IMR-90 (cell line): ENCODE data around the gene NCLN. TPM values are rescaled to one million over a fixed set of nuclear protein-coding genes. Genes with fewer than 3 reads are reported as not detected.
A peak's percentile ranks its signal among the peaks of the same experiment; 100 is the strongest.

Experiments
- ATAC-seq: fragments of 200-7000 bp; cut with Tn5 transposase; 2 replicates; pipeline ENCODE4 v1.9.1; 2020; ENCODE audit warnings: low read depth, mild to moderate bottlenecking, moderate library complexity
- BruUV-seq: library from RNA; stranded (reverse); fragments of 400-500 nt; replicated peaks from 2 replicates; lab custom pipeline; 2021; lab: Mats Ljungman, UMichigan
- CTCF ChIA-PET: fragments of 300-600 bp; formaldehyde crosslinking; extraction: SDS; loops from one replicate; lab custom pipeline; 2021; ENCODE audit warnings: antibody characterized with exemption; lab: Yijun Ruan, JAX
- POLR2A ChIA-PET: fragments of 300-600 bp; sonication (Branson Sonifier 250); formaldehyde crosslinking; loops from one replicate; lab custom pipeline; 2022; ENCODE audit warnings: antibody characterized with exemption; ENCODE audit not compliant: unreplicated experiment; lab: Charles Lee
- DNase-seq: peaks from one replicate; pipeline ENCODE4 v3.0.0; 2013
- H2AFZ ChIP-seq: replicated peaks from 2 replicates; pipeline ENCODE3; 2013; ENCODE audit warnings: low read length, mild to moderate bottlenecking; ENCODE audit not compliant: poor library complexity
- H2AK5ac ChIP-seq: 2 replicates; pipeline ENCODE4 v1.6.1; 2013; ENCODE audit warnings: low read depth, low read length, inconsistent platforms
- H2AK9ac ChIP-seq: replicated peaks from 2 replicates; pipeline ENCODE3; 2013; ENCODE audit warnings: mild to moderate bottlenecking, low read depth, low read length, moderate library complexity; ENCODE audit not compliant: poor library complexity
- H2BK120ac ChIP-seq: 2 replicates; pipeline ENCODE4 v1.6.1; 2013; ENCODE audit warnings: low read depth, low read length, inconsistent platforms
- H2BK15ac ChIP-seq: 3 replicates; pipeline ENCODE4 v1.6.1; 2013; ENCODE audit warnings: low read depth, low read length, inconsistent platforms
- H2BK20ac ChIP-seq: 2 replicates; pipeline ENCODE4 v1.6.1; 2013; ENCODE audit warnings: low read depth, mild to moderate bottlenecking, inconsistent platforms, low read length, moderate library complexity
- H2BK5ac ChIP-seq: 2 replicates; pipeline ENCODE4 v1.6.1; 2013; ENCODE audit warnings: mild to moderate bottlenecking, low read depth, low read length, inconsistent platforms; ENCODE audit not compliant: poor library complexity, severe bottlenecking
- H3K14ac ChIP-seq: replicated peaks from 2 replicates; pipeline ENCODE4 v1.6.1; 2013; ENCODE audit warnings: low read depth, low read length, inconsistent platforms
- H3K18ac ChIP-seq: 2 replicates; pipeline ENCODE4 v1.6.1; 2013; ENCODE audit warnings: low read depth, low read length, control low read depth
- H3K23ac ChIP-seq: 2 replicates; pipeline ENCODE4 v1.6.1; 2013; ENCODE audit warnings: low read depth, low read length, inconsistent platforms
- H3K27ac ChIP-seq: 2 replicates; pipeline ENCODE4 v1.5.1; 2013; ENCODE audit warnings: mild to moderate bottlenecking, control low read depth, low read length; ENCODE audit not compliant: insufficient read depth
- H3K27me3 ChIP-seq: 2 replicates; pipeline ENCODE4 v1.6.1; 2013; ENCODE audit warnings: low read length; ENCODE audit not compliant: control insufficient read depth, insufficient read depth
- H3K36me3 ChIP-seq: 2 replicates; pipeline ENCODE4 v1.6.1; 2013; ENCODE audit warnings: low read length, mixed read lengths; ENCODE audit not compliant: control insufficient read depth, insufficient read depth
- H3K4ac ChIP-seq: 2 replicates; pipeline ENCODE4 v1.6.1; 2013; ENCODE audit warnings: low read depth, low read length, inconsistent platforms
- H3K4me1 ChIP-seq: 2 replicates; pipeline ENCODE4 v1.6.1; 2013; ENCODE audit warnings: low read length, mixed read lengths; ENCODE audit not compliant: control insufficient read depth, insufficient read depth
- H3K4me2 ChIP-seq: 2 replicates; pipeline ENCODE4 v1.6.1; 2013; ENCODE audit warnings: low read depth, mild to moderate bottlenecking, control low read depth, low read length, moderate library complexity
- H3K4me3 ChIP-seq: 2 replicates; pipeline ENCODE4 v1.5.1; 2013; ENCODE audit warnings: low read depth, mild to moderate bottlenecking, control low read depth, low read length, moderate library complexity; ENCODE audit not compliant: insufficient read depth
- H3K56ac ChIP-seq: 2 replicates; pipeline ENCODE4 v1.6.1; 2013; ENCODE audit warnings: low read length, inconsistent platforms; ENCODE audit not compliant: insufficient read depth; ENCODE audit errors: extremely low read depth
- H3K79me1 ChIP-seq, 2 experiments: 2 replicates each; pipeline ENCODE4 v1.6.1; 2013; ENCODE audit warnings: low read length in 2 of 2, inconsistent platforms in 1 of 2, low read depth in 1 of 2
- H3K9ac ChIP-seq: 2 replicates; pipeline ENCODE4 v1.6.1; 2013; ENCODE audit warnings: low read depth, low read length, control low read depth
- H3K9me1 ChIP-seq: 2 replicates; pipeline ENCODE4 v1.6.1; 2013; ENCODE audit warnings: low read length, inconsistent platforms; ENCODE audit not compliant: insufficient read depth
- H3K9me3 ChIP-seq: 2 replicates; pipeline ENCODE4 v1.6.1; 2013; ENCODE audit warnings: low read length; ENCODE audit not compliant: control insufficient read depth, insufficient read depth
- H4K20me1 ChIP-seq: 2 replicates; pipeline ENCODE4 v1.6.1; 2013; ENCODE audit warnings: low read length, inconsistent platforms; ENCODE audit not compliant: insufficient read depth
- H4K5ac ChIP-seq: 2 replicates; pipeline ENCODE4 v1.6.1; 2013; ENCODE audit warnings: mild to moderate bottlenecking, low read depth, low read length, control low read depth
- H4K8ac ChIP-seq, 2 experiments: 2 replicates each; pipeline ENCODE4 v1.6.1; 2013; ENCODE audit warnings: low read depth in 2 of 2, low read length in 2 of 2, control low read depth in 1 of 2, inconsistent platforms in 1 of 2
- H4K91ac ChIP-seq: 2 replicates; pipeline ENCODE4 v1.6.1; 2013; ENCODE audit warnings: low read depth, low read length, inconsistent platforms; ENCODE audit not compliant: insufficient read depth
- FOS ChIP-seq: fragments of 150-350 bp; IDR thresholded peaks from 2 replicates; pipeline ENCODE4 v1.6.1; 2016; ENCODE audit warnings: low read depth, low read length
- MAZ ChIP-seq: IDR thresholded peaks from 2 replicates; pipeline ENCODE4 v1.6.1; 2012; ENCODE audit warnings: low read depth, mild to moderate bottlenecking, low read length, improper control_type of control experiment, moderate library complexity, borderline replicate concordance
- RAD21 ChIP-seq: IDR thresholded peaks from 2 replicates; pipeline ENCODE4 v1.6.1; 2012; ENCODE audit warnings: low read length, improper control_type of control experiment
- SMC3 ChIP-seq: fragments of 150-350 bp; IDR thresholded peaks from 2 replicates; pipeline ENCODE4 v1.6.1; 2016; ENCODE audit warnings: low read depth, mild to moderate bottlenecking, antibody characterized with exemption, low read length, moderate library complexity
- WGBS, 2 experiments: methylation state at CpG; one replicate each; pipeline versions ENCODE4 v1.1.5 to v1.1.7; 2013; ENCODE audit warnings: missing lambda C conversion rate in 2 of 2; ENCODE audit not compliant: insufficient read length in 1 of 2; ENCODE audit errors: extremely low coverage in 2 of 2; 5-methylcytosine and 5-hydroxymethylcytosine counted together
- dilution Hi-C: fragments of 300-500 bp; cut with HindIII; formaldehyde crosslinking; loops from one replicate; pipeline ENCODE4 v1.14.3; 2018; ENCODE audit warnings: low sequenced_read_pairs; ENCODE audit not compliant: unreplicated experiment
- in situ Hi-C: fragments of 300-500 bp; cut with MboI; formaldehyde crosslinking; loops from 3 replicates; pipeline ENCODE4 v1.14.3; 2019; ENCODE audit warnings: low sequenced_read_pairs, inconsistent platforms, mixed read lengths
- intact Hi-C: fragments of 100-400 bp; cut with micrococcal nuclease; formaldehyde crosslinking; loops from 2 replicates; pipeline ENCODE4 v1.10.0; 2022
- polyA plus RNA-seq, 3 experiments: library from polyadenylated mRNA; depleted of rRNA; stranded (reverse); fragments of >200 nt; gene quantifications; 2 replicates each; pipeline ENCODE4 v1.2.3, GENCODE V29; 2012; ENCODE audit warnings: low replicate concordance in 1 of 3
- total RNA-seq: library from RNA; depleted of rRNA; stranded (reverse); fragments of >200 nt; gene quantifications from 2 replicates; pipeline ENCODE4 v1.2.3, GENCODE V29; 2012

Gene NCLN
- total and polyA plus RNA-seq, 2 of the 4 experiments (the other 2 are of a cell fraction) = 32.8 to 90.8 TPM

- Histone ChIP-seq H2AFZ (peak overlapping the region; percentile 85), H3K9ac (no peak overlapping the region), H2BK15ac (no peak overlapping the region; the same call in 2 of the 3 replicates), H3K18ac (peak overlapping the region; percentile 84; the same call in 1 of the 2 replicates), H2BK20ac (peak overlapping the region; percentile 85), H3K56ac (no peak overlapping the region; the same call in 1 of the 2 replicates), H3K4ac (peak overlapping the region; percentile 92), H3K23ac (peak overlapping the region; percentile 82), H4K5ac (peak overlapping the region; percentile 59; the same call in 1 of the 2 replicates), H2AK5ac (peak overlapping the region; percentile 91), H4K20me1 (no peaks in the 10 kb centered on the region), H3K4me1 (peaks cover 11% of the 10 kb centered on the region), H3K9me1 (peaks cover 9% of the 10 kb centered on the region; the same call in 1 of the 2 replicates), H3K36me3 (no peaks in the 10 kb centered on the region), H2BK5ac (peak overlapping the region; percentile 87), H4K91ac (peak overlapping the region; percentile 81), H2BK120ac (peak overlapping the region; percentile 87), H3K14ac (peak overlapping the region; percentile 82), H4K8ac (peak overlapping the region in 1 of 2 experiments; percentile 91; a peak in 3 of 4 replicates), H3K4me3 (no peak overlapping the region), H3K9me3 (no peaks in the 10 kb centered on the region), H3K79me1 (peaks cover 0 to 5% of the 10 kb centered on the region in 2 experiments; a peak in 1 of 4 replicates), H3K27me3 (no peaks in the 10 kb centered on the region; the same call in 1 of the 2 replicates), H3K4me2 (no peak overlapping the region), H3K27ac (no peak overlapping the region; the same call in 1 of the 2 replicates), H2AK9ac (peak overlapping the region; percentile 96)
- 87% methylated on average over 3 of the region's 11 CpGs; no CpG with 5 or more reads in 1 of the 2 experiments for WGBS, 2 experiments
- intact Hi-C loops (no loop called here), in situ Hi-C loops (no loop called here), dilution Hi-C loops (no loop called here)
- peak; percentile 67 for DNase-seq
- TF ChIP-seq RAD21 (no peak), FOS (0 out of 2 replicates have a peak, but pooled peaks have one; percentile 23), SMC3 (no peak), MAZ (0 out of 2 replicates have a peak, but pooled peaks have one; percentile 27)
- CTCF ChIA-PET = no interaction called here
- no TSS peak for BruUV-seq
- POLR2A ChIA-PET = no interaction called here
- peak; percentile 80 for ATAC-seq
Measured at GRCh38 chr19:3176715-3177501, 8.8 kb upstream of the NCLN start.
